Large intestine (tissue), 3 donors: Measurements from ENCODE around the gene SRP14. TPM values are rescaled to one million over a fixed set of nuclear protein-coding genes. Genes with fewer than 3 reads are reported as not detected.

Experiments used
- DNase-seq, 2 donors: peaks; one replicate each; pipeline versions ENCODE4 v3.0.0 to v3.0.0-alpha.2; 2013
- H3K27ac ChIP-seq: one replicate; pipeline ENCODE4 v1.5.1; 2013; ENCODE audit warnings: low read length
- H3K27me3 ChIP-seq: 2 replicates; pipeline ENCODE4 v1.6.1; 2013; ENCODE audit warnings: low read length; ENCODE audit not compliant: control insufficient read depth, insufficient read depth
- H3K36me3 ChIP-seq: 2 replicates; pipeline ENCODE4 v1.6.1; 2013; ENCODE audit warnings: low read length; ENCODE audit not compliant: control insufficient read depth, insufficient read depth
- H3K4me1 ChIP-seq: one replicate; pipeline ENCODE4 v1.6.1; 2013; ENCODE audit warnings: low read length; ENCODE audit not compliant: control insufficient read depth, insufficient read depth
- H3K4me3 ChIP-seq: one replicate; pipeline ENCODE4 v1.5.1; 2013; ENCODE audit warnings: low read length
- H3K9me3 ChIP-seq: one replicate; pipeline ENCODE4 v1.6.1; 2013; ENCODE audit warnings: mild to moderate bottlenecking, low read depth, low read length, moderate library complexity; ENCODE audit not compliant: control insufficient read depth
- WGBS: methylation state at CpG from one replicate; pipeline ENCODE4 v1.1.5; 2013; ENCODE audit warnings: low lambda C conversion rate; ENCODE audit not compliant: insufficient coverage; 5-methylcytosine and 5-hydroxymethylcytosine counted together
- polyA plus RNA-seq: library from polyadenylated mRNA; unstranded; fragments of 120-200 nt; gene quantifications from one replicate; pipeline ENCODE4 v1.2.1, GENCODE V29; 2013

Gene SRP14
- polyA plus RNA-seq, 1 donor: 291 TPM

GRCh38 chr15:40059821-40060220 is 20.8 kb upstream of the SRP14 start:
- no peak overlapping the region for H3K4me3 ChIP-seq
- no peaks in the 10 kb centered on the region for H3K9me3 ChIP-seq
- no peaks in the 10 kb centered on the region for H3K36me3 ChIP-seq
- H3K4me1 ChIP-seq: peaks cover 3% of the 10 kb centered on the region
- H3K27ac ChIP-seq: no peak overlapping the region
- no CpG with 5 or more reads among the region's 11 CpGs for WGBS
- DNase-seq: no peak
- H3K27me3 ChIP-seq: no peaks in the 10 kb centered on the region

DNA sequence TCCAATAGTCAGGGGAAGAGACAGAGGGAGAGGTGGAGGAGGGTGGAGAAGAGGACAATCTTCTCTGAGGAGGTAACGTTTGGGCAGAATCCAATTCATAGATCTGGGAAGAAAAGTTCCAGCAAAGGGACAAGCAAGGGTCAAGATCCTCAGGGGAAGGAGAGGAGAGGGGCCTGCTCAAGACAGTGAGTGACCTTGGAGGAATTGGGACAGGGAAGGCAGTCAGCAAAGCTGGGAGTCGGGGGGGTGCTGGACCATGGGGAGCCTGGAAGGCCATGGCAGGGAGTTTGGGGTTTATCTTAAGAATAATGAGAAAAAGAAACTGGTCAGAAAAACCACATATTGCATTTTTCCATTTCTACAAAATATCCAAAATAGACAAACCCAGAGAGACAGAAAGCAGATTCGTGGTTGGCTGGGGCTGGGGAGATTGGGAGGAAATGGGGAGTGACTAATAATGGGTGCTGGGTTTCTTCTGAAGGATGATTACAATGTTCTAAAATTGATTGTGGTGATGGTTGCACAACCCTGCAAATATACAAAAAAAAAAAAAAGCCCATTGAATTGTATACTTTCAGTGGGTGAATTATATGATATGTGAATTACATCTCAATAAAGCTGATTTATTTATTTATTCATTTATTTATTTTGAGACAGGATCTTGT is 19.6 kb upstream of the SRP14 start:
- no CpG with 5 or more reads among the region's 3 CpGs for WGBS

DNA sequence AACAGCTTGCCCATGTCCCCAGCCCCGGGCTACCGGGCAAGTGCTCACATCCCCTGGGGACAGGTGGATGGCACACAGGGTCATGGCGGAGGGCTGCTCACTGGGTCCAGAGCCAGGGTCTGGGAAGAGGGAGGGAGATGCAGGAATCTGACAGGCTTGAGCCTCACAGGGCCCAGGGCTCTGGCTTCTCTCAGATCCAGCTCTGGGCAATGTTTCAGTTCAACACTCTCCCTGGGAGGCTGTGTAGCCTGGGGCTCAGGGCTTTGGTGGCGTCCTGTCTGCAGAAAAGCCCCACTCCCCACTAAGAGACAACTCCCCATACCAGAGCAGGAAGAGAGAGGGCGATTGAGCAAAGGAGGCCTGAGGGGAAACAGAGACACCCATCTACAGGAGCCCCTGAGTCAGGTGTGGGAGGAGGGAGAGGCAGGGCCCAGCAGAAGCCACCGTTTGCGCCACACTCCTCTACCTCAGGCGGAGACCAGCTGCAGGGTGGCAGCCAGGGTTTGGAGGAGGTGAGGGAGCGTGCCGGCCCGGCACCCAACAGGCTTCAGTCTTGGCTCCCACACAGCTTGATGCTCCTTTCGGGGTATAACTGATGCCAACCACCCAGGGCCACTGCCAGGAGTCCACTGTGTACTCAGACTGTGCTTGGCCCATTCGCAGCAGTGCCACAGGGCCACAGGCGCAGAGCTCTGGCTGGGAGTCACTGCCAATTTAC is 16.8 kb upstream of the SRP14 start:
- no CpG with 5 or more reads among the region's 14 CpGs for WGBS

More for the DNA sequence above, 19.6 kb upstream of the SRP14 start:
- Histone ChIP-seq H3K9me3 (no peaks in the 10 kb centered on the region), H3K4me3 (no peak overlapping the region), H3K4me1 (peaks cover 15% of the 10 kb centered on the region), H3K36me3 (no peaks in the 10 kb centered on the region), H3K27ac (no peak overlapping the region), H3K27me3 (no peaks in the 10 kb centered on the region)
- DNase-seq: no peak

DNA sequence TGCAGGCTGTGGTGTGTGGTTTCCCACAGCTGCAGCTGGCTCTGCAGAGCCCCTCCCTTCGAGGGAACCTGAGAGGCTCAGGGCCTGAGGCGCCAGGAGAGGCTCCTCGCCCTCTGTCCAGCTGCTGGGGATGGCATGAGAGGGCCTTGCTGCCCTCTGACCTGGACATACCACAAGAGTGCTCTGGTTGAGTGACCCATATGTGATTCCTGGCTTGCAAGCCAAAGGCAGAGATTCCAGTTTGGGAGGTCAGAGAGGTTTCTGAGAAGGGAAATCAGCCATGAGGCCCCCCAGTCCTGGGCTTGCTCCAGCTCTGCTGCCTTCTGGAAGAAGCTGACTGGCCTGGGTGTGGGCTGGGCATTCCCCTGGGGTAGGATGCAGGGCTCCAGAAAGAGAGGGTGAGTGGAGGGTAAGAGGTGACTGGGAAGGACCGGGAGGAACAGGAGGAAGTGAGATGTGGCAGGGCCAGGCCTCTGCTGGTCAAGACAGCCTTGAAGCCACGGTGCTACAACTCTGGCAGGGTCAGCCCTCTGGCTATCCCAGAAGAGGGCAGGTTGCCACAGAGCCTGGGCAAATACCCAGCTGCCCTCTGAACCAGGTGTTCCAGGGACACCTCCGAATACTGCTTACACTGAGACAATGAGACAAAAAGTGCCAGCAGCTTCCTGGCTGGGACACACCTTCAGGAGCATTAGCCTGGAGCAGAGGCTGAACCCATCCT is 16.0 kb upstream of the SRP14 start:
- H3K36me3 ChIP-seq: no peaks in the 10 kb centered on the region
- DNase-seq: no peak
- WGBS: no CpG with 5 or more reads among the region's 6 CpGs
- no peak overlapping the region for H3K27ac ChIP-seq
- H3K27me3 ChIP-seq: no peaks in the 10 kb centered on the region
- no peaks in the 10 kb centered on the region for H3K9me3 ChIP-seq
- H3K4me3 ChIP-seq: no peak overlapping the region
- peaks cover 41% of the 10 kb centered on the region for H3K4me1 ChIP-seq

More for the DNA sequence above, 16.8 kb upstream of the SRP14 start:
- no peak for DNase-seq
- no peaks in the 10 kb centered on the region for H3K36me3 ChIP-seq
- no peak overlapping the region for H3K4me3 ChIP-seq
- peaks cover 39% of the 10 kb centered on the region for H3K4me1 ChIP-seq
- H3K9me3 ChIP-seq: no peaks in the 10 kb centered on the region
- no peak overlapping the region for H3K27ac ChIP-seq
- no peaks in the 10 kb centered on the region for H3K27me3 ChIP-seq

GRCh38 chr15:40054605-40054854 is 15.5 kb upstream of the SRP14 start:
- DNase-seq: no peak
- Histone ChIP-seq H3K4me3 (no peak overlapping the region), H3K27me3 (no peaks in the 10 kb centered on the region), H3K9me3 (no peaks in the 10 kb centered on the region), H3K4me1 (peaks cover 41% of the 10 kb centered on the region), H3K36me3 (no peaks in the 10 kb centered on the region), H3K27ac (no peak overlapping the region)
- no CpG with 5 or more reads among the region's 3 CpGs for WGBS

DNA sequence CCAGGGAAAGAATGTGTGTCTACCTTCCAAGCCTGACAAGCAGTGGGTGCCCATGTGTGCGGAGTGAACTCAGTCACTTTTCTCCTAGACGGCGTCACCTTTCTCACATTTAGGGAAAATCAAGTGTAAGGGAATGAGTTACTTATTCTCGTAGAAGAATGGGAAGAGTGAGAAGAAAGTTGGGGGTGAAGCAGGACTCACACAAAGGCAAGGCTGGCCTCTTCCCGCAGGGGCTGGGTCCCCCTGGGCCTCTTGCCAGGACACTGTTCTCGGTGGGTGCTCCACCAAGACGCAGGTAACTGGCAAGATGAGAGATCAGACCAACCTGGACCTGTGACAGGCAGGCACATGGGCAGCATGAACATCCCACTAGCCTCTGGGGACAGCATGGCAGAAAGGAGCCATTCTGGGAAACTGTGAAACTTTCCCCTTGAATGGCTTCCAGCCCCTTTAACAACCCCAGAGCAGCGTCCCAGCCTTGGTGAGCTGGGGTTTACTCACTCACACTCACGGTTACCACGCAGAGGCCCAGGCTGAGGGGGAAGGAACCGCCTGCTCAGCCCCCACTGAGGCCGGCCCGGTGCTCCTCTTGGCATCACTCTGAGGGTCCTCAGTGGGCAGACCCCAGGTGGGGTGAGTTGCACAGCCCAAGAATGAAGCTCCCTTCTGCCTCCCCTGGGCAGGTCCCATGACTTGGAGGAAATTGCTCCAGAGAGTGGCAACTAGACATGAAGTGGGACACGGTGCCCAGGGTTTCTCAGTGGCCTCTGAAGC is 15.0 kb upstream of the SRP14 start:
- peaks cover 41% of the 10 kb centered on the region for H3K4me1 ChIP-seq
- peak overlapping the region; percentile 88 for H3K27ac ChIP-seq
- no peaks in the 10 kb centered on the region for H3K27me3 ChIP-seq
- DNase-seq: no peak
- no peak overlapping the region for H3K4me3 ChIP-seq
- no peaks in the 10 kb centered on the region for H3K9me3 ChIP-seq
- 90% methylated on average over 2 of the region's 14 CpGs for WGBS
- H3K36me3 ChIP-seq: no peaks in the 10 kb centered on the region

- DNase-seq: no peak
- peak overlapping the region; percentile 88 for H3K27ac ChIP-seq
Measured at GRCh38 chr15:40053079-40053830, 14.3 kb upstream of the SRP14 start.

GRCh38 chr15:40052604-40053003 is 13.6 kb upstream of the SRP14 start:
- no CpG with 5 or more reads among the region's 6 CpGs for WGBS
- H3K27ac ChIP-seq: peak overlapping the region; percentile 88
- H3K9me3 ChIP-seq: no peaks in the 10 kb centered on the region
- H3K36me3 ChIP-seq: no peaks in the 10 kb centered on the region
- H3K4me3 ChIP-seq: no peak overlapping the region
- DNase-seq: peak; percentile 85 to 92
- peaks cover 41% of the 10 kb centered on the region for H3K4me1 ChIP-seq
- no peaks in the 10 kb centered on the region for H3K27me3 ChIP-seq

More at GRCh38 chr15:40053079-40053830, 14.3 kb upstream of the SRP14 start:
- Histone ChIP-seq H3K36me3 (no peaks in the 10 kb centered on the region), H3K4me1 (peaks cover 41% of the 10 kb centered on the region), H3K4me3 (no peak overlapping the region), H3K27me3 (no peaks in the 10 kb centered on the region), H3K9me3 (no peaks in the 10 kb centered on the region)
- 80% methylated on average over 1 of the region's 12 CpGs for WGBS

- DNase-seq: peak; percentile 83 to 93
- H3K36me3 ChIP-seq: no peaks in the 10 kb centered on the region
- no peaks in the 10 kb centered on the region for H3K9me3 ChIP-seq
- no peak overlapping the region for H3K4me3 ChIP-seq
- WGBS: no CpG with 5 or more reads among the region's 11 CpGs
- H3K27ac ChIP-seq: peak overlapping the region; percentile 88
- H3K27me3 ChIP-seq: no peaks in the 10 kb centered on the region
- peaks cover 49% of the 10 kb centered on the region for H3K4me1 ChIP-seq
Measured at GRCh38 chr15:40051616-40052415, 12.8 kb upstream of the SRP14 start.
